ENCODE data around the gene P2RY6. TPM values are rescaled to one million over a fixed set of nuclear protein-coding genes. Genes with fewer than 3 reads are reported as not detected.

P2RY6 gene
- total RNA-seq, 1 experiment from 2014 or later: 34.7 TPM

DNA sequence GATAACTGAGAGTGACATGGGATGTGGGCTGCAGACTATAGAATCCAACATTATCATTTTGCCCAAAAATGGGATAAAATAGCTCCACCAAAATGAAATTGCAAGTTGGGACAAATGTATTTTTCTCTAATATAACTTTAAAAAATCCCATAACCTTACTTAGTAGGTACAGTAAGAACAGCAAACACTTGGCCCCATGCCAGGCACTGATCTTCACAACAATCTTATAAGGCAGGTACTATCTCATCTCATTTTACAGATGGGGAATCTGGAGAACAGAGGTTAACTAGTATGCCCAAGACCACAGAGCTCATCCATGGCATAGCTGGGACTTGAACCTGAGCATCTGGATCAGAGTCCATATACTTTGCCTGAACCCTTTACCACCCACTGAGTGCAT lies 22.5 kb downstream of the P2RY6 start:
- Histone ChIP-seq H4K20me1 (ENCODE audit: insufficient read depth) (peaks cover 15% of the 10 kb centered on the region), H3K4me3 (no peak overlapping the region), H3K27me3 (ENCODE audit: insufficient read depth, low read depth) (no peaks in the 10 kb centered on the region), H3K36me3 (ENCODE audit: low read depth) (peaks cover 19% of the 10 kb centered on the region; the same call in 1 of the 2 replicates), H3F3A (ENCODE audit: insufficient read depth, low read depth) (peaks cover 20% of the 10 kb centered on the region), H3K4me2 (no peak overlapping the region), H3K9me2 (ENCODE audit: insufficient read depth) (no peaks in the 10 kb centered on the region), H2AFZ (no peak overlapping the region), H3K27ac (peak overlapping the region; percentile 45; the same call in 1 of the 2 replicates), H3K4me1 (replicated peaks; ENCODE audit: insufficient read depth) (peaks cover 14% of the 10 kb centered on the region), H3K79me2 (ENCODE audit: low read depth) (peaks cover 39% of the 10 kb centered on the region), H3K9me3 (ENCODE audit: insufficient read depth, low read depth) (no peaks in the 10 kb centered on the region)
- ChIA-PET CTCF (no interaction called here), POLR2A (ENCODE audit: unreplicated experiment) (interaction anchor here (0.5 kb wide), 1 partner anchor 515 kb away, joined by 3 read pairs; no protein-coding TSS in a partner anchor)
- no TSS peak for BruUV-seq (replicated peaks)
- intact Hi-C loops (cut with micrococcal nuclease; ENCODE audit: unreplicated experiment): loop anchor here (1.0 kb wide), 1 partner anchor 41 kb away; no protein-coding TSS in a partner anchor
- TF ChIP-seq CTCF (conservative IDR thresholded peaks at IDR 0.05) (no peak), EZH2 (IDR thresholded peaks at IDR 0.05; ENCODE audit: low read depth) (no peak)
- DNase-seq: no peak

DNA sequence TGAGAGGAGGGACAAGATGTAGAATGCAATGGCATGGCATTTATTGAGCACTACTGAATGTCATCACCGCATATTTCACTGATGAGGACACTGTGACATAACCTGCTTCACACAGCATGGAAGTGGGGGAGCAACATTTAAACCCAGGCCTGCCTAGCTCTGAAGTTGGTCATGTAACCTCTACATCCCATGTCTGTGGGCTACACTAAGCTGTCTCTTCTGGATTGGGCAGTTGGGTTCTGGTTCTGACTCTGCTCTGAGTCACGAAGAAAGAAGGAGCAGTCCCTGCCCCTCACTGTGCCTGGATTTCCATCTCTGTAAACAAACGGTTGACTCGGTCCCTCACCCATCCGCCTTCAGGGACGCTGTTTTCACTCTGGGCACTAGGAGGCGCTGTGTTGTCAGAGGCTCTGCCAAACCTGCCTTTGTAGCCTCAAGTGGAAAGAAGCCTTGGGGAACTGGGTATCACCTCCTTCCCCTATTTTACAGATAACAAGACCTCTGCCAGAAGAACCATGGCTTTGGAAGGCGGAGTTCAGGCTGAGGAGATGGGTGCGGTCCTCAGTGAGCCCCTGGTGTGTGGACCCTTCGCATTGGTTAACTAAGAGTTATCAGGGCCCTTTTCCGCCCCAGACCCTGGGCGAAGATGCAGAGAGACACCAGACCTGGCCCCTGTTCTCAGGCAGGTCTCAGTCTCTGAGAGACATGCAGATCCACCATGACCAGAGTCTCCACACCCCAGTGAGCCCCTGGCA lies 23.3 kb downstream of the P2RY6 start:
- Histone ChIP-seq H4K20me1 (ENCODE audit: insufficient read depth) (peaks cover 15% of the 10 kb centered on the region), H3K9me3 (ENCODE audit: insufficient read depth, low read depth) (no peaks in the 10 kb centered on the region), H3K79me2 (ENCODE audit: low read depth) (peaks cover 30% of the 10 kb centered on the region), H3K9me2 (ENCODE audit: insufficient read depth) (no peaks in the 10 kb centered on the region), H3K36me3 (ENCODE audit: low read depth) (peaks cover 19% of the 10 kb centered on the region; the same call in 1 of the 2 replicates), H3F3A (ENCODE audit: insufficient read depth, low read depth) (peaks cover 17% of the 10 kb centered on the region), H3K4me2 (no peak overlapping the region), H3K4me3 (no peak overlapping the region), H3K4me1 (replicated peaks; ENCODE audit: insufficient read depth) (peaks cover 9% of the 10 kb centered on the region), H3K27me3 (ENCODE audit: insufficient read depth, low read depth) (no peaks in the 10 kb centered on the region), H3K27ac (peak overlapping the region; percentile 45; the same call in 1 of the 2 replicates), H2AFZ (no peak overlapping the region)
- BruUV-seq (replicated peaks): no TSS peak
- CTCF ChIA-PET: no interaction called here
- peak; percentile 47 to 73 for DNase-seq
- intact Hi-C loops (cut with micrococcal nuclease; ENCODE audit: unreplicated experiment): loop anchor here (1.0 kb wide), 1 partner anchor 40 kb away; no protein-coding TSS in a partner anchor
- POLR2A ChIA-PET (ENCODE audit: unreplicated experiment): no interaction called here
- TF ChIP-seq CTCF (conservative IDR thresholded peaks at IDR 0.05) (peak; percentile 98), EZH2 (IDR thresholded peaks at IDR 0.05; ENCODE audit: low read depth) (no peak)

DNA sequence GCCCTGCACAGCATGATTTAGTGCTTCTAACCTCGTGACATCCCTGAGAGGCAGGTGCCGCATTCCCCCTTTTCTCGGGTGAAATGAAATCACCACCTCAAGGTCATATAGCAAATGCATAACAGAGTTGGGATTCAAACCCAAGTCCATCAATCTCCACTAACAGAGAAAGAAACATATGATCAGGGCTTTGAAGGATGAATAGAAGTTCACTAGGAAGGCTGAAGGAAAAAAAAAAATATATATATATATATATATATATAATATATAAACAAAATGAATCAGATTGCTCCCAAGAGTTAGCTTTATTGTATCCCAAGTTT lies 23.8 kb downstream of the P2RY6 start:
- CTCF ChIA-PET: interaction anchor here (0.7 kb wide), 1 partner anchor 54 kb away, joined by 5 read pairs; no protein-coding TSS in a partner anchor
- H4K20me1 ChIP-seq (ENCODE audit: insufficient read depth): peaks cover 15% of the 10 kb centered on the region
- POLR2A ChIA-PET (ENCODE audit: unreplicated experiment): no interaction called here
- intact Hi-C loops (cut with micrococcal nuclease; ENCODE audit: unreplicated experiment): loop anchor here (1.0 kb wide), 1 partner anchor 39 kb away; no protein-coding TSS in a partner anchor
- H3K9me3 ChIP-seq (ENCODE audit: insufficient read depth, low read depth): no peaks in the 10 kb centered on the region
- H3K4me3 ChIP-seq: no peak overlapping the region
- no peaks in the 10 kb centered on the region for H3K27me3 ChIP-seq (ENCODE audit: insufficient read depth, low read depth)
- peaks cover 19% of the 10 kb centered on the region; the same call in 1 of the 2 replicates for H3K36me3 ChIP-seq (ENCODE audit: low read depth)
- H3K4me2 ChIP-seq: no peak overlapping the region
- H3K9me2 ChIP-seq (ENCODE audit: insufficient read depth): no peaks in the 10 kb centered on the region
- DNase-seq: no peak
- TF ChIP-seq CTCF (conservative IDR thresholded peaks at IDR 0.05) (no peak), EZH2 (IDR thresholded peaks at IDR 0.05; ENCODE audit: low read depth) (no peak)
- no peak overlapping the region for H3K27ac ChIP-seq
- H3K4me1 ChIP-seq (replicated peaks; ENCODE audit: insufficient read depth): peaks cover 9% of the 10 kb centered on the region
- no peak overlapping the region for H2AFZ ChIP-seq
- BruUV-seq (replicated peaks): no TSS peak
- peaks cover 25% of the 10 kb centered on the region for H3K79me2 ChIP-seq (ENCODE audit: low read depth)
- H3F3A ChIP-seq (ENCODE audit: insufficient read depth, low read depth): peaks cover 23% of the 10 kb centered on the region
